ENCODE measurements around the gene C1orf226. TPM values are rescaled to one million over a fixed set of nuclear protein-coding genes. Genes with fewer than 3 reads are reported as not detected.
A peak's percentile ranks its signal among the peaks of the same experiment; 100 is the strongest.

C1orf226 gene
- total RNA-seq, 3 donors from 2014 or later, result 4.2 to 21.1 (median 13.8) TPM

- intact Hi-C loops (cut with DNase I; ENCODE audit: low total_unique reads), result no loop called here
- DNase-seq (ENCODE audit: low spot score in 2 of 2), result no peak
- H3K27ac ChIP-seq, result no peak overlapping the region
These were observed 15.4 kb upstream of the C1orf226 start for GRCh38 chr1:162366149-162366548.

GRCh38 chr1:162366671-162367070, 14.9 kb upstream of the C1orf226 start:
- Histone ChIP-seq H3K36me3 (no peaks in the 10 kb centered on the region), H3K4me3 (peak overlapping the region; percentile 25 to 31 (median 25)), H3K4me1 (no peaks in the 10 kb centered on the region), H3K27ac (no peak overlapping the region), H3K27me3 (no peaks in the 10 kb centered on the region), H3K9me3 (no peaks in the 10 kb centered on the region)
- TF ChIP-seq POLR2A (IDR thresholded peaks at IDR 0.05) (no peak), POLR2AphosphoS5 (IDR thresholded peaks at IDR 0.05) (no peak), CTCF (IDR thresholded peaks at IDR 0.05) (no peak)
- intact Hi-C loops (cut with DNase I; ENCODE audit: low total_unique reads), result no loop called here
- no peak for DNase-seq (ENCODE audit: low spot score in 2 of 2)

More at GRCh38 chr1:162366149-162366548, 15.4 kb upstream of the C1orf226 start:
- no peaks in the 10 kb centered on the region for H3K4me1 ChIP-seq
- H3K4me3 ChIP-seq, result no peak overlapping the region
- H3K9me3 ChIP-seq, result no peaks in the 10 kb centered on the region
- no peak for TF ChIP-seq CTCF (IDR thresholded peaks at IDR 0.05)
- TF ChIP-seq POLR2AphosphoS5 (IDR thresholded peaks at IDR 0.05), result no peak
- TF ChIP-seq POLR2A (IDR thresholded peaks at IDR 0.05), result no peak
- no peaks in the 10 kb centered on the region for H3K36me3 ChIP-seq
- H3K27me3 ChIP-seq, result no peaks in the 10 kb centered on the region

DNA sequence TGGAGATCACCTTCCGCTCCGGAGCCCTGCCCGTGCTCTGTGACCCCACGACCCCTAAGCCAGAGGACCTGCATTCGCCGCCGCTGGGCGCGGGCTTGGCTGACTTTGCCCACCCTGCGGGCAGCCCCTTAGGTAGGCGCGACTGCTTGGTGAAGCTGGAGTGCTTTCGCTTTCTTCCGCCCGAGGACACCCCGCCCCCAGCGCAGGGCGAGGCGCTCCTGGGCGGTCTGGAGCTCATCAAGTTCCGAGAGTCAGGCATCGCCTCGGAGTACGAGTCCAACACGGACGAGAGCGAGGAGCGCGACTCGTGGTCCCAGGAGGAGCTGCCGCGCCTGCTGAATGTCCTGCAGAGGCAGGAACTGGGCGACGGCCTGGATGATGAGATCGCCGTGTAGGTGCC, 14.5 kb upstream of the C1orf226 start:
- H3K9me3 ChIP-seq, result no peaks in the 10 kb centered on the region
- H3K27me3 ChIP-seq, result no peaks in the 10 kb centered on the region
- no peaks in the 10 kb centered on the region for H3K36me3 ChIP-seq
- no peaks in the 10 kb centered on the region for H3K4me1 ChIP-seq
- TF ChIP-seq POLR2AphosphoS5 (IDR thresholded peaks at IDR 0.05), result no peak
- no peak for TF ChIP-seq POLR2A (IDR thresholded peaks at IDR 0.05)
- TF ChIP-seq CTCF (IDR thresholded peaks at IDR 0.05), result no peak
- H3K27ac ChIP-seq, result no peak overlapping the region
- H3K4me3 ChIP-seq, result peak overlapping the region; percentile 25 to 31 (median 25)
- no peak for DNase-seq (ENCODE audit: low spot score in 2 of 2)
- intact Hi-C loops (cut with DNase I; ENCODE audit: low total_unique reads), result no loop called here

DNA sequence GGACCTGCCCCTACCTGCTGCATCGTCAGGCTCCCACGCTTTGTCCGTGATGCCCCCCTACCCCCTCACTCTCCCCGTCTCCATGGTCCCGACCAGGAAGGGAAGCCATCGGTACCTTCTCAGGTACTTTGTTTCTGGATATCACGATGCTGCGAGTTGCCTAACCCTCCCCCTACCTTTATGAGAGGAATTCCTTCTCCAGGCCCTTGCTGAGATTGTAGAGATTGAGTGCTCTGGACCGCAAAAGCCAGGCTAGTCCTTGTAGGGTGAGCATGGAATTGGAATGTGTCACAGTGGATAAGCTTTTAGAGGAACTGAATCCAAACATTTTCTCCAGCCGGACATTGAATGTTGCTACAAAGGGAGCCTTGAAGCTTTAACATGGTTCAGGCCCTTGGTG, 13.8 kb upstream of the C1orf226 start:
- no peaks in the 10 kb centered on the region for H3K36me3 ChIP-seq
- no peak overlapping the region for H3K27ac ChIP-seq
- TF ChIP-seq CTCF (IDR thresholded peaks at IDR 0.05), result no peak
- TF ChIP-seq POLR2AphosphoS5 (IDR thresholded peaks at IDR 0.05), result no peak
- TF ChIP-seq POLR2A (IDR thresholded peaks at IDR 0.05), result no peak
- no peak overlapping the region for H3K4me3 ChIP-seq
- H3K9me3 ChIP-seq, result no peaks in the 10 kb centered on the region
- intact Hi-C loops (cut with DNase I; ENCODE audit: low total_unique reads), result no loop called here
- no peaks in the 10 kb centered on the region for H3K4me1 ChIP-seq
- no peaks in the 10 kb centered on the region for H3K27me3 ChIP-seq
- no peak for DNase-seq (ENCODE audit: low spot score in 2 of 2)

GRCh38 chr1:162368451-162368850, 13.1 kb upstream of the C1orf226 start:
- DNase-seq (ENCODE audit: low spot score in 2 of 2), result no peak
- intact Hi-C loops (cut with DNase I; ENCODE audit: low total_unique reads), result no loop called here
- H3K27me3 ChIP-seq, result no peaks in the 10 kb centered on the region
- H3K9me3 ChIP-seq, result no peaks in the 10 kb centered on the region
- TF ChIP-seq POLR2A (IDR thresholded peaks at IDR 0.05) (no peak), CTCF (IDR thresholded peaks at IDR 0.05) (no peak), POLR2AphosphoS5 (IDR thresholded peaks at IDR 0.05) (no peak)
- H3K4me3 ChIP-seq, result no peak overlapping the region
- H3K36me3 ChIP-seq, result no peaks in the 10 kb centered on the region
- H3K4me1 ChIP-seq, result no peaks in the 10 kb centered on the region
- H3K27ac ChIP-seq, result no peak overlapping the region

All from breast epithelium (tissue), 4 donors.